Ishikawa (cell line): ENCODE results near the gene GUCA1A.

Experiments used
- CEBPB ChIP-seq: IDR thresholded peaks from 2 replicates; pipeline ENCODE4 v1.6.1; 2012
- CREB1 ChIP-seq: IDR thresholded peaks from 2 replicates; pipeline ENCODE4 v1.6.1; 2012; ENCODE audit warnings: low read depth
- EGR1 ChIP-seq: IDR thresholded peaks from 2 replicates; pipeline ENCODE4 v1.6.1; 2012
- EP300 ChIP-seq: IDR thresholded peaks from 2 replicates; pipeline ENCODE4 v1.6.1; 2012; ENCODE audit warnings: borderline replicate concordance
- FOXM1 ChIP-seq: IDR thresholded peaks from 2 replicates; pipeline ENCODE4 v1.6.1; 2012; ENCODE audit warnings: low read depth, borderline replicate concordance
- MAX ChIP-seq: IDR thresholded peaks from 2 replicates; pipeline ENCODE4 v1.6.1; 2012
- NFIC ChIP-seq: IDR thresholded peaks from 2 replicates; pipeline ENCODE4 v1.6.1; 2012
- RAD21 ChIP-seq: IDR thresholded peaks from 2 replicates; pipeline ENCODE4 v1.6.1; 2012; ENCODE audit warnings: low read depth
- REST ChIP-seq: IDR thresholded peaks from 2 replicates; pipeline ENCODE4 v1.6.1; 2012; ENCODE audit warnings: low read depth, mild to moderate bottlenecking
- TAF1 ChIP-seq: IDR thresholded peaks from 2 replicates; pipeline ENCODE4 v1.6.1; 2012; ENCODE audit warnings: low read depth, mild to moderate bottlenecking
- TCF12 ChIP-seq: IDR thresholded peaks from 2 replicates; pipeline ENCODE4 v1.6.1; 2012; ENCODE audit warnings: low read depth
- TEAD4 ChIP-seq: IDR thresholded peaks from 2 replicates; pipeline ENCODE4 v1.6.1; 2012
- YY1 ChIP-seq: IDR thresholded peaks from 2 replicates; pipeline ENCODE4 v1.6.1; 2012; ENCODE audit warnings: low read depth
- ZBTB7A ChIP-seq: IDR thresholded peaks from 2 replicates; pipeline ENCODE4 v1.6.1; 2012; ENCODE audit warnings: low read depth
- TF ChIP-seq, protein P1 (sequence below): IDR thresholded peaks from 2 replicates; pipeline ENCODE4 v1.6.1; 2012

GUCA1A gene

DNA sequence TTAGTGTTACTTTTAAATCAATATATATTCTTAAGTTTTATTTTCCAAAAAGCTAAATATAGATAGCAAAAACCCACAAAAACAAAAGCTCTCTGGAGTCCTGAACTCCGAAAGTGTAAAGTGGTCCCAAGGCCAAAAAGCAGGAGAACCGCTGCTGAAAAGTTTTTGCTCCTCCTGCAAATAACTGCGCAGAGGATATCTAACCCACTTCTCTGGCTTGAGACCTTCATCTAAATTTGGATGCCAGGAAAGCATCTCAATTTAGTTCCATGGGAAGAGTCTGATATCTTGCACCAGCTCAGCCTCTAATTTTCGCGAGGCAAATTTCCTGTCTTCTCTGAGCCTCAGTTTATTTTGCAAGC, 44.0 kb downstream of the GUCA1A start:
- TF ChIP-seq, protein P1, sequence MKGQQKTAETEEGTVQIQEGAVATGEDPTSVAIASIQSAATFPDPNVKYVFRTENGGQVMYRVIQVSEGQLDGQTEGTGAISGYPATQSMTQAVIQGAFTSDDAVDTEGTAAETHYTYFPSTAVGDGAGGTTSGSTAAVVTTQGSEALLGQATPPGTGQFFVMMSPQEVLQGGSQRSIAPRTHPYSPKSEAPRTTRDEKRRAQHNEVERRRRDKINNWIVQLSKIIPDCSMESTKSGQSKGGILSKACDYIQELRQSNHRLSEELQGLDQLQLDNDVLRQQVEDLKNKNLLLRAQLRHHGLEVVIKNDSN = no peak
- TF ChIP-seq CEBPB = no peak

- no peak for TF ChIP-seq CEBPB
- peak; percentile 42; the same call in 1 of the 2 replicates for TF ChIP-seq EGR1
- TF ChIP-seq EP300 = no peak
- peak; percentile 76 for TF ChIP-seq TCF12
- TF ChIP-seq YY1 = peak; percentile 99
- peak; percentile 49; the same call in 1 of the 2 replicates for TF ChIP-seq FOXM1
- TF ChIP-seq CREB1 = peak; percentile 53; the same call in 1 of the 2 replicates
- 0 out of 2 replicates have a peak, but pooled peaks have one; percentile 37 for TF ChIP-seq REST
- TF ChIP-seq ZBTB7A = no peak
- TF ChIP-seq TAF1 = peak; percentile 100
- peak; percentile 31; the same call in 1 of the 2 replicates for TF ChIP-seq TEAD4
- TF ChIP-seq, protein P1 = peak; percentile 28; the same call in 1 of the 2 replicates
- peak; percentile 68 for TF ChIP-seq MAX
- peak; percentile 14; the same call in 1 of the 2 replicates for TF ChIP-seq RAD21
- 0 out of 2 replicates have a peak, but pooled peaks have one; percentile 20 for TF ChIP-seq NFIC
Observed at GRCh38 chr6:42217519-42218367, 44.6 kb downstream of the GUCA1A start, which contains the start of gene MRPS10. MRPS10 (minus strand) TSS chr6:42217861; CDS start chr6:42217849, 12 bp downstream.

- no peak for TF ChIP-seq RAD21
- TF ChIP-seq EP300 = no peak
- no peak for TF ChIP-seq EGR1
- TF ChIP-seq MAX = no peak
- TF ChIP-seq, protein P1 = no peak
- no peak for TF ChIP-seq TCF12
- TF ChIP-seq CEBPB = no peak
- no peak for TF ChIP-seq NFIC
- TF ChIP-seq YY1 = no peak
- no peak for TF ChIP-seq FOXM1
- no peak for TF ChIP-seq REST
- no peak for TF ChIP-seq TEAD4
Observed at GRCh38 chr6:42220807-42221206, 47.6 kb downstream of the GUCA1A start.

DNA sequence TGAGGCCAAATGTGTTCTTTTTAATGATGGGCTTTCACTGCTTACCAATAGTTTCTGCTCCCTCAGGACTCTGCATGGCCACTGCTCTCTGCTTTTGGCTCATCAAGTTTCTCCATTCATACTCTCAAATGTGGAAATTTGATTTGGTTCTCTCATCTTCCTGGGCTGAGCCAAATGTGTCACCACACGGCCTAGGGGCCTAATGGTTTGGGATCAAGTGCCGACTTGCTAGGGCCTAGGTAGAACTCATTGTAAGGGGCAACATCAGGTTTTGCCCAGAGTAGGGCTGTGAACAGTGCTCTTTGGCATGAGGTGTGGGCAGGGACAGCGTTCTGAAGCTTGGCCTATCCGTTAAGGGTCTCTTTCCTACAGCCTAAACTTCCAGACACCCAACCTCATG, 48.4 kb downstream of the GUCA1A start:
- TF ChIP-seq REST = no peak
- no peak for TF ChIP-seq CREB1
- no peak for TF ChIP-seq ZBTB7A
- no peak for TF ChIP-seq TEAD4
- TF ChIP-seq TAF1 = no peak
